Midbrain (tissue), 1 donor: ENCODE data around the gene TRIM46.

ENCODE experiments used
- DNase-seq: peaks from one replicate; lab custom pipeline; 2025; lab: John Stamatoyannopoulos, UW

Gene TRIM46

GRCh38 chr1:155172732-155173477 is 744 bp upstream of the TRIM46 start, which contains the start of gene KRTCAP2:
TSS of gene KRTCAP2 (minus strand) at chr1:155173304. CDS start at chr1:155173224, 80 bp downstream.
- peak; percentile 95 for DNase-seq

- DNase-seq, result no peak
These were observed 953 bp downstream of the TRIM46 start for GRCh38 chr1:155174324-155175280.

DNA sequence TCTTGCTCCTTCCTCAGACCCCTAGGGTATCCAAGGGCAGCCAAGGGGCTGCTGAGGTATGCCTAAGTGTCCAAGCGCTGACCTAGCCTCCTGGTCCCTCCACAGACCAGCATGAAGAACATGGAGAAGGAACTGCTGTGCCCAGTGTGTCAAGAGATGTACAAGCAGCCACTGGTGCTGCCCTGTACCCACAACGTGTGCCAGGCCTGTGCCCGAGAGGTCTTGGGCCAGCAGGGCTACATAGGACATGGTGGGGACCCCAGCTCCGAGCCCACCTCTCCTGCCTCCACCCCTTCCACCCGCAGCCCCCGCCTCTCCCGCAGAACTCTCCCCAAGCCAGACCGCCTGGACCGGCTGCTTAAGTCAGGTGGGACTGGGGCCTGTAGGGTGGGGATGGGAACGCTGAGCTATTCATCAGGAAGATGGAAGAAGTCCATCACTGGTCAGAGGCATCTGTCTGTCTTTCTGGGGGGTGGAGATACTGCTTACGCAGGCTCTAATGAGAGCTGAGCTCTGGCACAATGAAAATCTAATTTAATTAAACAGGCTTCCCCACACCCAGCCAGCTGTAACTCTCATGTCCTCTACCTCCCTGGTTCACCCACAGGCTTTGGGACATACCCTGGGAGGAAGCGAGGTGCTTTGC is 1.8 kb downstream of the TRIM46 start:
- DNase-seq, result no peak

GRCh38 chr1:155175927-155176371 is 2.3 kb downstream of the TRIM46 start:
- no peak for DNase-seq

DNA sequence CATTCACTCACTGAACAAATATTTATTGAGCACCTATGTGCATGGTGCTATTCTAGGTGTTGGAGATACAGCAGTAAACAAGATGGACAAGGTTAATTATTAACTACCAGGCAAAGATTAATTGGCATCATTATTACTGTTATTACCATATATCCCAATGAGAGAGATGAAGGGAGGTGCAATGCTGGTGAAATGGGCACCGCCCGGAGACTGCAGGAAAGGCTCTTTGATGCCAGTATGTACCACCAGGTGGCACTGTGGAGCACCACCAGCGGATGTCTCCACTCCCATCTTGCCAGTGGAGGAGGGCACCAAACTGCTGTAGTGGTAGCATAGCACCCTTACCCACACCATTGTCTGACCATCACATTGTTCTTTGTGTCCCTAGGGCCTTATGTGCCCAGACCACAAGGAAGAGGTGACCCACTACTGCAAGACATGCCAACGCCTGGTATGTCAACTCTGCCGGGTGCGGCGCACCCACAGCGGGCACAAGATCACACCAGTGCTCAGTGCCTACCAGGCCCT is 3.0 kb downstream of the TRIM46 start:
- peak; percentile 86 for DNase-seq

DNA sequence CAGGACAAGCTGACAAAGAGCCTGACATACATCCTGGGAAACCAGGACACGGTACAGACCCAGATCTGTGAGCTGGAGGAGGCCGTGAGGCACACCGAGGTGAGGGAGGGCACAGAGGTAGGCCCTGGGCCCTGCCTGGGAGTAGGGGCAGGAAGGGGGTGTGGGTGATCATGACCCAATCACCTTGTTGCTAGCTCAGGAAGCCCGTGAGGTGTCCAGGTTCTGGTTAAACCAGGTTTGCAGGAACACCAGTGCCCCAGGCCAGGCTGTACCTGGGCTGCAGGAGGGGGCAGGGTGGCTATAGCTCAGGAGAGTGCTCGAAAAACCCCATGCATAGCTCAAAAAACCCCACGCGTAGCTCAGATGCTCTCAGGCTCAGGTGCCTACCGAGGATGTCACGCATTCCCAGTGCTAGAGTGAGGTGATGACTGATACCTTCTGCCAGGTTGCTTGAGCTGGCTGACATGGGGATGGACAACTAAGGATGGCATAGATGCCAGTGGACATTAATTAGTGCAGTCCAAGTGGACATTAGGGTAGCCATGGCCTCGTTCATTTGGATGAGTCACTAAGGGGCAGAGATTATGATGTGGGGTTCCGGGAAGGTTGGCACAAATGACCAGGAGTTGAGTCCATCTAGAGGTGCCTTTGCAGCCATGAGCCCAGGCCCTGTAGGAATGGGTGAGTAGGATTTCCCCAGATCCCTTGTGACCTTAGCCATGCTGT is 3.7 kb downstream of the TRIM46 start:
- DNase-seq, result no peak

DNA sequence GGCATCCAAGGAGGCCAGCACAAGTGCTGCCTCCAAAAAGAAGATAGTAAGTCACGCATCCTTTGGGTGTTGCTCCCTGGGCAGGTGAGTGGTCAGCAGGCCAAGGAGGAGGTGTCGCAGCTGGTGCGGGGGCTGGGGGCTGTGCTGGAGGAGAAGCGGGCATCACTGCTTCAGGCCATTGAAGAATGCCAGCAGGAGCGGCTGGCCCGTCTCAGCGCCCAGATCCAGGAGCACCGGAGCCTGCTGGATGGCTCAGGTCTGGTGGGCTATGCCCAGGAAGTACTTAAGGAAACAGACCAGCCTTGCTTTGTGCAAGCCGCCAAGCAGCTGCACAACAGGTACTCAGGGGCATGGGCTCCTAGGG is 4.3 kb downstream of the TRIM46 start:
- no peak for DNase-seq

- no peak for DNase-seq
These were observed 4.9 kb downstream of the TRIM46 start for GRCh38 chr1:155178441-155179111.

DNA sequence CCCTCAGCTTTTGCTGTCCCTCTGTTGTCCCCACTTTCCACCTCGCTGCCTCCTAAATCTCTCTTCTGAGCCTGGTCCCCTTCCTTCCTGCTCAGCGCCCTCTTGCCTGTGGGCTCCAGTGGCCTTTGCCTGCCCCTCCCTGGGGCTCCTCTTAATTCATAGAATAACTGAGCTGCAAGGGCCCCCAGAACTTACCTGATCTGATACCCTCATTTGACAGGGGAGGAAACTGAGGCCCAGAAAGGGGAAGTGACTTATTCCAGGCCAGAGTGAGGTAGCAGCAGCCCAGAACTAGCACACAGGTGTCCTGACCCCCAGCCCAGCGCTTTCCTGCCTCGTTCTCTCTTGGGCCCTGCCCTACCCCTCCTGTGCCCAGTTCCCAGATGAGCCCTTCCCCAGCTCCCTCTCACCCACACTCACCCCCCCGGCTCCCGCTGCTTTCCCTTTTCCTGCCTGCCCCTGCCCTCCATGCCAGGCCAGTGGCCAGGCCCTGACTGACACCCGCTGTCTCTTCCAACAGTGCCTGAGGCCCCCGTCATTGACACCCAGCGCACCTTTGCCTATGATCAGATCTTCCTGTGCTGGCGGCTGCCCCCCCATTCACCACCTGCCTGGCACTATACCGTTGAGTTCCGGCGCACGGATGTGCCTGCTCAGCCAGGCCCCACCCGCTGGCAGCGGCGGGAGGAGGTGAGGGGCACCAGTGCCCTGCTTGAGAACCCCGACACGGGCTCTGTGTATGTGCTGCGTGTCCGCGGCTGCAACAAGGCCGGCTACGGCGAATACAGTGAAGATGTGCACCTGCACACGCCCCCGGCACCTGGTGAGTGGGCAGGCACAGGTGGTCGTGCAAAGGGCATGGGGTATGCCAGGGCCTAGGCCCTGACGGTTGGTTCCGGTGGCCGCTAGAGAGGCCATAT is 5.7 kb downstream of the TRIM46 start:
- DNase-seq, result no peak

GRCh38 chr1:155181371-155182051 is 7.9 kb downstream of the TRIM46 start:
- DNase-seq, result no peak

DNA sequence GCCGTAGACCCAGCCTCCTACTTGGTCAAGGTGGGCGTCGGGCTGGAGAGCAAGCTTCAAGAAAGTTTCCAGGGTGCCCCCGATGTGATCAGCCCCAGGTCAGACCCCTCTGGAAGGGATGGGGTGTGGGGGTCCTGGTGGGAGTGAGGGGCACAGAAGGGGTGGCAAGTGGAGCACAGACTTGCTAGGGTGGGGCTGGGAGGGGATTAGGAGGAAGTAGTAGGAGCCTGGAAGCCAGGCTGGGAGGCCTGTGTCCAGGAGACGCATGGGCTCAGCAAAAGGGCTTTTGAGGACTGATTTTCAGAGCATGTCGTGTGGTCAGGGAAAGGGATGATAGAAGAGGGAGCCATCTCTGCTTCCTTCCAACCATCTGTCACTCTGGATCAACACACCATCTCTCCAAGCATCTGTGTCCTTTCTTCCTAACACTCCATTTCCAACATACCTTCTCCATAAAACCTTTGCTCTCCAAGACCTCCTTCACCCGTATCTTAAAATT is 8.5 kb downstream of the TRIM46 start:
- no peak for DNase-seq

DNA sequence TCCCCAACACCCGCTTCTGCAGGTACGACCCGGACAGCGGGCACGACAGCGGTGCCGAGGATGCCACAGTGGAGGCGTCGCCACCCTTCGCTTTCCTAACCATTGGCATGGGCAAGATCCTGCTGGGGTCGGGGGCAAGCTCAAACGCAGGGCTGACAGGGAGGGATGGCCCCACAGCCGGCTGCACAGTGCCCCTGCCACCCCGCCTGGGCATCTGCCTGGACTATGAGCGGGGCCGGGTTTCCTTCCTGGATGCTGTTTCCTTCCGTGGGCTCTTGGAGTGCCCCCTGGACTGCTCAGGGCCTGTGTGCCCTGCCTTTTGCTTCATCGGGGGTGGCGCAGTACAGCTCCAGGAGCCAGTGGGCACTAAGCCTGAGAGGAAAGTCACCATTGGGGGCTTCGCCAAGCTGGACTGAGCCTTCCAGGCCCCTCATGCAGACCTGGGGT is 10.1 kb downstream of the TRIM46 start:
- no peak for DNase-seq

DNA sequence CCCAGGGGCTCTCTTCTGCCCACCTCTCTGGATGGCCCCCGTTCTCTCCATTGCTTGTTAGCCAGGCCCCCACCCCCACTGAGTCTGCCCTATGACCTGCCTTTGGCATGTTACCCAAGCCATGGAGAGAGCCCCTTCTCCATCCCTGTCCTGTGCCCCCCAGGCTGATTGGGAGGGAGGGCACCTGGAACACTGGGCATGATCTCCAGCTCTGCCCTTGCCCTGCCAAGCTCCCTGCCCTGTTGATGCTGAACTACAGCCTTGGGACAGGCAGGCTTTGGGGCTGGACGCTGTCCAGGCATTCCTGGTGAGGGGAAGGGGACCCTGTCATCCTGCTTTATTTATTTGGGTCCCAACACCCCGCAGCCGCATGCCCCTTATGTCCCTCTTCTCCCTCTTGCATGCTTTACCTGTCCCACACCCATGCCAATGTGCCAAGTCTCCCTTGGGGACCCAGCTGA is 10.7 kb downstream of the TRIM46 start:
- no peak for DNase-seq

DNA sequence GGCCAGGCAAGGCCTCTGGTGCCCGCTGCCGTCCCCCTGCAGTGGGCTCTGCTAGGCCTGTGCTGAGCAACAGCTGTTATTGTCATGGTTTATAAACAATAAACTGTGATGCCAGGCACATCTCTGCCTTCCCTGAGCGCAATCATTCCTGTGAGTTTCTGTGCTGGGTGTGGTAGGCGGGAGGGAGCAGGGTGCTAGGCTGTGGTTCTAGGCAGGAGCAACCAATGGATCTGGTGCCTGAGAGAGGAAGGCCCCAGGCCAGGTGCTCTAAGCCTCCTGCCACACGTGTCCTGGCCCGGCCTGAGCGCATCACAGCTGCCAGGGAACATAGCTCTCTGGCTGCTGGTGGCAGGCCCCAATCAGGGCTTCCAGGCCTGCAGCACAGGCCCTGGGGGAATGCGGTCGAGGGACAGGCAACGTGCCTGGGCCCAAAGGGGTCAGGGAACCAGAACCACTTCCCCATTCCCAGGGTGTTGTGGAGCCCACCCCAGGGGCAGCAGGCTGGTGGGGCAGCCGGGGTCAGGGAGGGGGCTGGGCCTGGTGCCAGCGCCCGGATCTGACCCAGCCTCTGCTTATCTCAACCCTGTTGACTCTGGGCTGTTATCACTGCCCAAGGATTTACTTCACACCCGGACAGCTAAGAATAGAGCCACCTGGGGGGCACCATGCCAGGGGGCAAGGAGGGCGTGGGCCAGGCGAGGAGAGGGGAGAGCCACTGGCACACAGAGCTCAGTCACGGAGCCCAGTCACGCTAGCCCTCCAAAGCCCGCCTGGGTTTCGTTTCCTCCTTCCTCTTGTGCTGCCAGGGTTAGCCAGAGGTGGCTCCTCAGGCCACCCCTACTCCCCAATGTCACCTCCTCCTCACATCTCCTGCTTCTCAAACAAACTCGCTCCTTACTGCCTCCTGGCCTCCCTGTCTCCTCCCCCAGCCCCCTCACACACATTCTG is 11.5 kb downstream of the TRIM46 start:
- DNase-seq, result no peak

GRCh38 chr1:155185783-155186066 is 12.1 kb downstream of the TRIM46 start:
- DNase-seq, result no peak

- no peak for DNase-seq
These were observed 12.6 kb downstream of the TRIM46 start for GRCh38 chr1:155186067-155186793.

GRCh38 chr1:155186794-155187455 is 13.3 kb downstream of the TRIM46 start:
- DNase-seq, result no peak
